T47D (cell line): Measurements from ENCODE around the gene AMPD3.

Experiments used
- DNase-seq, 2 experiments: peaks; one replicate each; pipeline versions ENCODE4 v3.0.0 to v3.0.0-alpha.2; 2011 to 2012; ENCODE audit warnings: low read depth in 1 of 2, low spot score in 1 of 2
- JUND ChIP-seq: IDR thresholded peaks from 2 replicates; pipeline ENCODE4 v1.6.1; 2012; ENCODE audit warnings: low read depth
- in situ Hi-C: cut with HindIII; loops from 2 replicates; pipeline ENCODE4 v1.10.0; 2016; ENCODE audit warnings: low sequenced_read_pairs, low pct_unique_long_range_greater_than_20kb

Gene AMPD3

DNA sequence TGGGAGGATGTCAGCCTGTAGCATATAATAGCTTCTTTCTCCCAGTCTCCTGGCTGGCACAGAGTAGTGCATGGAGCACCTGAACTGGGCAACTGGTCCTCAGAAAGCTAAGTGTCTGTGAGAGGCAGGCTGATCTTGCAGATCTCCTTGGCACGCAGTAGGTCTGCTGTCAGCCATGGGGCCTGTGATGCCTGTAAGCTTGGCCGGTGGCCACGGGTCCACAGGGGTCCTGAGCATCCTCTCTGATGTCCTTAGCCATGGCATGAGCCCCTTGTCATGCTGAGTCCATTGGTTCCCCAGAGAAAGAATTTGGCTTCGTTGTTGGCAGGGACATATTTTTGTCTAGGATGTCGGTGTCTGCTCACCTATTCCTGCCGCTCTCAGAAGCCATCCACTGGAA is 25.0 kb downstream of the AMPD3 start:
- no peak for DNase-seq
- in situ Hi-C loops, result no loop called here
- TF ChIP-seq JUND, result no peak

DNA sequence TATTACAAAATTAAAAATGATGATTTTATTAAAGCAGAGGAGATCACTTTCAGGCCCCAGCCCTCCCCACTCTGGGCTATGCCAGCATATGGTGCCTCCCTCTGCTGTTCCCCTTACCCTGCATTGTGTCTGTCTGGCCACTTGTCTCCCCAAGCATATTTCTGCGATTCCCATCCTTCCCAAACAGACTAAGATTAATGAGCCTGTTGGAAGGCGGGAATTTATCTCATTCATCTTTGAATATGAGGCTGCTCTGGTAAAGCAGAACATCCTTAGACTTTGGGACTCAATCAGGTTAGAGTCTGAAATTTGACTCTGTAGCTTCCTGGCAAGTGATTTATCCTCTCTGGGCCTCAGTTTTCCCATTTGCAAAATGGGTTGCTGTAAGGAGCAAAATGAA is 25.7 kb downstream of the AMPD3 start:
- no peak for DNase-seq
- no peak for TF ChIP-seq JUND
- in situ Hi-C loops, result no loop called here

DNA sequence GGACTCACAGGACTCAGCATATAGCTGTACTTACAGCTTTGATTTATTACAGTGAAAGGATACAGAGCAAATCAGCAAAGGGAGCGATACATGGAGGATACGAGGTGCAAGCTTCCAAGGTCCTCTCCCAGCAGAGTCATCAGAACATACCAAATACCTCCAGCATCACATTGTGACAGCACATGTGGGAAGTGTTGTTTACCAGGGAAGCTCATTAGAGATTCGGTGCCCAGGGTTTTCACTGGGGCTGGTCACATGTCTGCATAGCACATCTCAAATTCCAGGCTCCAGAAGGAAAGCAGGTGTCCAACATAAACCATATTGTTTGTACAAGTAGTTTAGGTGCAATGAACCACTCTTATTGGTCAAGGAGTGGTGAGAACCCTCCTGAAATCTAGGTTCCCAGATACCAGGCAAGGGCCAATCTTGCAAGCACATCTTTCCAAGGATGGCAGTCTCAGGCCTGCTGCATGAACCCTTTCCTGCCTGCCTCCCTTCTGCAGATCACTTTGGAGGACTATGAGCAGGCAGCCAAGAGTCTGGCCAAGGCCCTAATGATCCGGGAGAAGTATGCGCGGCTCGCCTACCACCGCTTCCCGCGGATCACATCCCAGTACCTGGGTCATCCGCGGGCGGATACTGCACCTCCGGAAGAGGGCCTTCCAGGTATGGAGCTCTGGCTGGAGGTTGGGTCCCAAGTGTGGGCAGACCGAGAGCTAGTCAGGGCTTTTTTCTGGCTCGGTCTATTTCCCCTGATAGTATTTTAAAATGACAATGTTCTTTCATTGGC is 26.7 kb downstream of the AMPD3 start:
- DNase-seq, result no peak
- in situ Hi-C loops, result no loop called here
- TF ChIP-seq JUND, result no peak

DNA sequence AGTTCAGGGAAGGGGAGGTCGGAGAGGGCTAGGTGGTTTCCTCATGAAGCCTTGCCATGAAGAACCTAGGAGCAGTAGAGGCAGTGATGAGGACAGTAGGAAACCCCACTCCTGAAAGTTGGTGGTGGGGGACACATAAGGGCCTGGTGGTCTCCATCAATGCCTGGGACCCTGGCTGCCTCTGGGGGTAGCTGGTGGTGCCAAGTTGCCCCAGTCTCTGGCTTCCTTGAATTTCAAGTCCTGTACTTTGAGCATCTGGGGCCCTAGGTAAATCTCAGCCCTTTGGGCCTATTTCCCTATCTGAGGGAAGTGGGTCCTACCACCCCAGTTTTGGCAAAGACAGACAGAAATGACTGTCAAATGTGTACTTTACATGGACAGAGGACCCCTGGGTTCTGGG is 28.1 kb downstream of the AMPD3 start:
- no peak for TF ChIP-seq JUND
- no peak for DNase-seq
- in situ Hi-C loops, result no loop called here

DNA sequence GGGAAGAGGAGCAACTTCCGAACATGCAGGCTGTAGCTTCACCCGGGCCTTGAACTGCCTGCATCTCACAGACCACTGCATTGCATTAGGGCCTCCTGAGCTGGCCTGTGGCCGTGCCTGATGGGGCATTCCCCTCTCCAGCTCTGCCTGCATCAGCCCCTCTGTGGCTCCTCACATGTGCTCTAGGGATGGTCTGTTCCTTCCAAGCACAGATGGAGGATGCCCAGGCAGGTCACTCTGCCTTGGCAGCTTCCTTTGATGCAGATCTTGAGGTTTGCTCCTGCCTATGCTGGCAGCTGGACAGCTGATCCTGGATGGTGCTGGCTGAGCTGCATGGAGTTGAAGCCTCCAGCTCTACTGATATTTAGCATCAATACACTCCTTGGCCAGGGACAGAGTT is 28.5 kb downstream of the AMPD3 start:
- no peak for DNase-seq
- in situ Hi-C loops, result no loop called here
- TF ChIP-seq JUND, result no peak

DNA sequence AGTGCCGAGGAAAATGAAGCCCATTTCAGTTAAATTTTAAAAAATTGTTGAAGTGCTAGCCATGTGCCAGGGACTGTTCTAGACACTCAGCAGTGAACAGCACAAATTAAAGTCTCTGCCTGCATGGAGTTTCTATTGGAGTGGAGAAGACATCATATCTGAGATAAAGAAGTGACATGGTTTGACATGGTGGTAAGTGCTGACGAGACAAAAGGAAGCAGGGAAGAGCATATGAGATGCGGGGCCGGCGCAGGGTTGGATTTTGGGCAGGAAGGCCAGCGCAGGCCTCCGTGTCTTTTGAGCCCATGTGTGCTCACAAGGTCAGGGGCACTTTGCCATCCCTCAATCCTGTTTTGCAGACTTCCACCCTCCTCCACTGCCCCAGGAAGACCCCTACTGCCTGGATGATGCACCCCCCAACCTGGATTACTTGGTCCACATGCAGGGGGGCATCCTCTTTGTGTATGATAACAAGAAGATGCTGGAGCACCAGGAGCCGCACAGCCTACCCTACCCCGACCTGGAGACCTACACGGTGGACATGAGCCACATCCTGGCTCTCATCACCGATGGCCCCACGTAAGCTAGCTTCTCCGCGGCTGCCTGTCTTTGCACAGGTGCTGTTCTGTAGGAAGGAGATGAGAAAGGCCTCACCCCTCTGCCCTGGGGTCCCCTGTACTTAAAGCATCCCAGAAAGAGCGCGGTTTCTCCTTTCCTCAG is 29.6 kb downstream of the AMPD3 start:
- no peak for DNase-seq
- in situ Hi-C loops, result no loop called here
- TF ChIP-seq JUND, result no peak

DNA sequence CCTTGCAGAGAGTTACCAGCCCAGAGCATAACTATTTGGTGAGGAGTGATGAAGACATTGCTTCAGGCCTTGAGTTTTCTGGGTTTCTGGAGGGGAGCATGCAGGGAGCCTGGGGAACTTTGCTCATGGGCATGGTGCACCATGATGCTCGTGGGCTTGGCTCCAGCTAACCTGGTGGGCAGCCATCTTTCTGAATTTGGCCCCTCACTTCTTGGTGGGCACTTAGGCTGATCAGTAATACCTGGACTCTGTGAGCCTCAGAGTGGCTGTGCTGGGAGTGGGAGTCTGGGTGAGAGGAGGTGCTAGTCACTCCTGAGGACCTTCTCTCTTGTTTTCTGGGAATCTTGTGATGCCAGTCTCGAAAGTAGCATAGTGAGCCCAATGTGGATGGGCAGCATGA is 30.6 kb downstream of the AMPD3 start:
- in situ Hi-C loops, result no loop called here
- no peak for DNase-seq
- no peak for TF ChIP-seq JUND

DNA sequence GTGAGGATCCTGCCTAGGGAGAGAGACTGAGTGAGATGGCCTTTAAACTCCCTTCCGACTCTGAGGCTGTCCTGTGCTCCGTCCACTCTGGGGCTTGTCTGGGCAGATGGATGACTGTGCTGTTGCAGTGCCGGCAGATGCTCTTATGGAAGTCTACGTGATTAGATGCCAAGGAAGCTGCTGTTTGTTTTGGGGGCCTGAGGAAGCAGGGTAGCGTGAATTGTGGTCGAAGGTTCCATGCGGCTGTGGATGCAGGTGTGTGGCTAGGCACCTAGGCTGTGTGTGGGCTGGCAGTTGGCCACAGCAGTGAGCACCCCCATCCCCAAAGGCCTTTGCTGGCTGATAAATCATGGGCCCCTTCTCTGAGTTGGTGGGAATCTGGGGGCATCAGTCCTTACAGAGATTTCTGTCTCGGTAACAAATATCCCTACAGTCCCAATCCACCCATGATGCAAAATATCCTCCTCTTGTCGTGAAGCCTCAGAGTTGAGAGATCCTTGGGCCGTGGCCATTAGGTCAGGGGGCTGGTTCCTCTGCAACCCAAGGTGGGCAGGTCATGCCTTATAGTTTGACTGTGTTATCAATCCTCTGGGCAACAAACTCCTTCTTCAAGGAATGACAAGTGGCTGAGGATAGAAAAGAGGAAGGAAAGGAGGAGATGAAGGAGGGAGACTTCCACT is 31.2 kb downstream of the AMPD3 start:
- in situ Hi-C loops, result no loop called here
- TF ChIP-seq JUND, result no peak
- DNase-seq, result no peak

DNA sequence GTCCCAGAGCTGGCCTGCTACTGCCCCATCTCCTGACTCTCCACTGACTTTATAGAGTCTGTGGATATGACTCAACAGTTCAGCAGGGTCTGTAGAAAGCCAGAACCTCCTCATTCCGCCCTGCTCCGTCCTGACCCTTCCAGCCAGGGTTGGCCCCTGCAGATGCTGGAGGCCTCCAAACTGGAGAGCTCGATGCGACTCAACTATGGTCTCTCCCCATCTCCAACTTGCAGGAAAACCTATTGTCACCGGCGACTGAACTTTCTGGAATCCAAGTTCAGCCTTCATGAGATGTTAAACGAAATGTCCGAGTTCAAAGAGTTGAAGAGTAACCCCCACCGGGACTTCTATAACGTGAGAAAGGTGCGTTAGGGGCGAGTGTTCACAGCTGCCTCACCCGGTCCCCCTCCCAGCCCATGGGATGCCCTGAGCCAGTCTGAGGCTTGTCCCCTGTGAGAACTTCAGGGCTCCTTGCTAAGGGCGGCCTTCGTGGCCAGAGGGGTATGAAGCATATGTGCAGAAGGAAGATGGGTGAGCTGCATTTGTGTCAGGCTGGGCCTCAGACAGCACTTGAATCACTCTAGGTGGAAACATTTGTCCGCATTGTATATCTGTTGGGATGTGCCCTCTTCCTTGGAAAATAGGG is 32.1 kb downstream of the AMPD3 start:
- TF ChIP-seq JUND, result no peak
- in situ Hi-C loops, result no loop called here

DNA sequence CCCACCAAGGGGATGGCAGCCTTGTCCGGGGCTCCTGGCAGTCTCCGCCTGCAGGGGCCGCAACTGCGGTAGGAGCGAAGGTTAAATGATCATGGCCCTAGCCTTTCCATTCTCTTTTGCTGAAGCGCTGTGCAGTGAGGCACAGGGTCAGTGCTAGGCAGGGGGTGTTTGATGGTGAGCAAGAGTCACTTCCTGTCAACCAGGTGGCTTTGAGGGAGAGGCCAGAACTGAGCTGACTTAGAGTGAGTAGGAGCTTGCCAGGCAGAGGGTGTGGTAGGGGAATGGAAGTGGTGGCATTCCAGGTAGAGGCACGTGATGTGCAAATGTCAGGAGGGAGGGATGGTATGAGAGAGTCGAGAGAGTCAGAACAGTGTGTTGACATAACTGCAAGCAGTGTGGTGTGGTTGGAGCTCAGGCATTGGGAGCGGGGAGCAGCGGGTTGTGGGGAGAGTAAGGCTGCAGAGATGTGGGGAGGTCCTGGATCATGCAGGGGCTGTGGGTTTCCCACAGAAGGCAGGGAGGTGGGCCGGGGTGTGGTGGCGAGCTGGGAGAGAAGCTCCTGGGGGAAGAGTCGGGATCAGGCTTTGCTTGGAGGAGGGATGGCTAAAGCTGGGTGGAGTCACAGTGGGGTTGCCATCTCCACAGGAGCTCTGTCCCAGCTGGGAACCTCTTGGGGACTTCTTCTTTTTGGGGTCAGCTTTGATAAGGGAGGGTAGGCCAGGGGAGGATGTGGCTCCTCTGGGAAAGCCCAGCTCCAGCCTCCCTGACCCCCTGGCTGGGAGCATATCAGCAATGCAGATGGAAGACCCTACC is 33.3 kb downstream of the AMPD3 start:
- in situ Hi-C loops, result no loop called here
- no peak for DNase-seq
- TF ChIP-seq JUND, result no peak

More for the DNA sequence above, 32.1 kb downstream of the AMPD3 start:
- no peak for DNase-seq

DNA sequence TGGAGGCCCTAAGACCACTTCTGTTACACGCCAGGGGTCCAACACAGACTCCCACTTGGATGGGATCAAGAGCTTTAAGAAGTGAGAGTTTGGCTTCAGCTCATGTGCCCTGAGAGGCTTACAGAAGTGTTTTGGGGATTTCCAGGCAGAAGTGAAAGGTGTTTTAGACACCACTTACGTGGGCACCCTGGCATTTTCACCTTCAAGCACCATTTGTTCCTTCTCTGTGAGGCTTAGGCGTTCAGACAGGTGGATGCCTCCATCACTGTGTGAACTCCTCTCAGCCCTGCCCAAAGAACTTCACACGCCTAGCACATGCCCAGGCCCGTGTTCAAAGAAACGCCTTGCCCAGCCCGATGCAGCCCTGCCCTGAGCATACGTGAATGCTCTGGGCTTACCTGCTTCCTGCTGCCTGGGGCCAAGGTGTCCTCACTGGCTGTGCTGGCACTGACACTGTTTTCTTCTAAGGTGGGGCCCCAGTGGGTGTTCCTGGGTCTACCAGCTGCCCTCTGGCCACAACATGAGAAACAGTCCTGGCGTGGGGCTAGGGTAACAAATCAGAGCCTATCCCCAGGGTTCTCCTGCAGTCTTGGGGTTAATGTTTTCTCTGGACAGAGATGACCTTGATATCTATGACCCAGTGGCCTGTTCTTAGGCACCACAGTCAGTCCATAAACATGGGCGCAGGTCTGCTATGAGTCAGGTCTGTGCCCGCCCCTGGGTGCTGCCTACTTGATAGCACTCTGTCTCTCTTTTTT is 34.0 kb downstream of the AMPD3 start:
- in situ Hi-C loops, result no loop called here
- DNase-seq, result no peak

More for the DNA sequence above, 34.0 kb downstream of the AMPD3 start:
- no peak for TF ChIP-seq JUND
